ENCODE data around the gene APOC3.

DNA sequence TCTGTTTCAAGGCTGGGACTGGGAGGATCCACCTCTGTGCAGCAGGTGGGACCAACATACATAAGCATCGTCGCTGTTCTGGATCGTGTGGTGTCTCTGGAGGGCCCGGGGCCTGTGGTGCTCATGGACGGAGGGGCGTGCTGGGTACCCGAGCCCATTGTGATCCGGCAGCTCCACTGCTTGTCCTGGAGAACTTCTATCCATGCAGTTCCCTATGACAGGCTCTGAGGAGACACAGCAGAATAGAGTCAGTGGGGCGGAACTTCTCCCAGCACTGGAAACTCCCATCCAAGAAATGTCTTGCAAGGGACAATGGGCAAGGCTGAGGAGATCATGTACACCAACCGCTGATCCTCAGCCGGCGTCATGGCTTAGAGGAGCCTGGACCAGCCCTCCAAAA is 19.4 kb downstream of the APOC3 start:
- no peak for TF ChIP-seq CTCF (IDR thresholded peaks at IDR 0.05)
- TF ChIP-seq POLR2AphosphoS5 (IDR thresholded peaks at IDR 0.05), result no peak
- no peak for TF ChIP-seq POLR2A (IDR thresholded peaks at IDR 0.05)
- TF ChIP-seq EP300 (IDR thresholded peaks at IDR 0.05), result no peak

All from gastroesophageal sphincter (tissue), 3 donors.